ENCODE results near the gene USP40.

USP40 gene

GRCh38 chr2:233531955-233532354, 34.6 kb downstream of the USP40 start:
- Histone ChIP-seq H3K36me3 (ENCODE audit: control insufficient read depth, insufficient read depth, low read length) (no peaks in the 10 kb centered on the region), H3K9ac (no peak overlapping the region), H3K9me3 (ENCODE audit: control insufficient read depth, low read length) (no peaks in the 10 kb centered on the region), H3K4me1 (no peaks in the 10 kb centered on the region), H3K27ac (no peak overlapping the region), H2AFZ (no peak overlapping the region), H3K27me3 (ENCODE audit: control insufficient read depth, insufficient read depth, low read length) (no peaks in the 10 kb centered on the region), H3K4me2 (ENCODE audit: low read length) (no peak overlapping the region), H3K79me2 (no peaks in the 10 kb centered on the region), H3K4me3 (ENCODE audit: low read depth, low read length) (no peak overlapping the region)
- TF ChIP-seq, protein P1, sequence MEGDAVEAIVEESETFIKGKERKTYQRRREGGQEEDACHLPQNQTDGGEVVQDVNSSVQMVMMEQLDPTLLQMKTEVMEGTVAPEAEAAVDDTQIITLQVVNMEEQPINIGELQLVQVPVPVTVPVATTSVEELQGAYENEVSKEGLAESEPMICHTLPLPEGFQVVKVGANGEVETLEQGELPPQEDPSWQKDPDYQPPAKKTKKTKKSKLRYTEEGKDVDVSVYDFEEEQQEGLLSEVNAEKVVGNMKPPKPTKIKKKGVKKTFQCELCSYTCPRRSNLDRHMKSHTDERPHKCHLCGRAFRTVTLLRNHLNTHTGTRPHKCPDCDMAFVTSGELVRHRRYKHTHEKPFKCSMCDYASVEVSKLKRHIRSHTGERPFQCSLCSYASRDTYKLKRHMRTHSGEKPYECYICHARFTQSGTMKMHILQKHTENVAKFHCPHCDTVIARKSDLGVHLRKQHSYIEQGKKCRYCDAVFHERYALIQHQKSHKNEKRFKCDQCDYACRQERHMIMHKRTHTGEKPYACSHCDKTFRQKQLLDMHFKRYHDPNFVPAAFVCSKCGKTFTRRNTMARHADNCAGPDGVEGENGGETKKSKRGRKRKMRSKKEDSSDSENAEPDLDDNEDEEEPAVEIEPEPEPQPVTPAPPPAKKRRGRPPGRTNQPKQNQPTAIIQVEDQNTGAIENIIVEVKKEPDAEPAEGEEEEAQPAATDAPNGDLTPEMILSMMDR (IDR thresholded peaks at IDR 0.05), result no peak

DNA sequence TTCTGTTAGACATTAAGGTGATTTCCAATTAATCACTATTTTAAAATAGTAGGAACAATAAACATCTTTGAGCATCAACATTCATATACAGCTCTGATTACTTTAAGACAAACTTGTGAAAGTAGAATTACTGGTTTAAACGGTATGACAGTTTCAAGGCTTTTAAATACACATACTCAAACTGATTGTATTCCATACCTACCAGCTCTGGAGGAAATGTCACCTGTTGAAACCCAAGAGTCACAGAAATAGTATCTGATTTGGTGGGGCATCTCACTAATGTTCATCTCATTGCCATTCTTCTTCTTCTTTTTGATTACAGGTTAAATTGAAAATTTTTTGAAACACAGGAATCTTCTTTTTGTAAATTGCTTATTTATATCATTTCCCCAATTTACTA, 36.2 kb downstream of the USP40 start:
- Histone ChIP-seq H3K27me3 (ENCODE audit: control insufficient read depth, insufficient read depth, low read length) (no peaks in the 10 kb centered on the region), H3K79me2 (no peaks in the 10 kb centered on the region)

DNA sequence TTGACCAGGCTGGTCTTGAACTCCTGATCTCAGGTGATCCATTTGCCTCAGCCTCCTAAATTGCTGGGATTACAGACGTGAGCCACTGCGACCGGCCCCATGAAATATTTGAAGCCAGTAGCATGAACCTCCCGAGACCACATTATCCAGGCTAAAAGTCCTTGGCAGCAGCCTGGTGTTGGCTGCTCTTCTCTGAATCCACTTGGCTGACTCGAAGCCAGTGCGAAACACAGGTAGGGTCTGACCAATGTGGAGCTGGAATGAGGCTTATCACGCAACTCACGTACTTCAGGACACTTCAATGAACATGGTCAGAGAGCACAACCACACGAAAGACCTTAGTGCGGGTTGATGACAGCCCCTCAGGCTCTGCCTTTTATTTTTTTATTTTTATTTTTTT, 38.4 kb downstream of the USP40 start:
- no peaks in the 10 kb centered on the region for H3K27me3 ChIP-seq (ENCODE audit: control insufficient read depth, insufficient read depth, low read length)
- H3K79me2 ChIP-seq, result no peaks in the 10 kb centered on the region
- no peaks in the 10 kb centered on the region for H3K36me3 ChIP-seq (ENCODE audit: control insufficient read depth, insufficient read depth, low read length)
- no peak overlapping the region for H2AFZ ChIP-seq
- no peak overlapping the region for H3K27ac ChIP-seq
- no peak overlapping the region for H3K4me2 ChIP-seq (ENCODE audit: low read length)
- no peaks in the 10 kb centered on the region for H3K9me3 ChIP-seq (ENCODE audit: control insufficient read depth, low read length)
- no peak overlapping the region for H3K9ac ChIP-seq
- H3K4me1 ChIP-seq, result no peaks in the 10 kb centered on the region
- TF ChIP-seq, protein P1 (IDR thresholded peaks at IDR 0.05), result no peak
- no peak overlapping the region for H3K4me3 ChIP-seq (ENCODE audit: low read depth, low read length)

More for the DNA sequence above, 36.2 kb downstream of the USP40 start:
- Histone ChIP-seq H3K36me3 (ENCODE audit: control insufficient read depth, insufficient read depth, low read length) (no peaks in the 10 kb centered on the region), H3K9ac (no peak overlapping the region), H3K4me3 (ENCODE audit: low read depth, low read length) (no peak overlapping the region), H3K4me2 (ENCODE audit: low read length) (no peak overlapping the region), H3K27ac (no peak overlapping the region), H2AFZ (no peak overlapping the region), H3K4me1 (no peaks in the 10 kb centered on the region), H3K9me3 (ENCODE audit: control insufficient read depth, low read length) (no peaks in the 10 kb centered on the region)
- TF ChIP-seq, protein P1 (IDR thresholded peaks at IDR 0.05), result no peak

GRCh38 chr2:233525791-233526190, 40.8 kb downstream of the USP40 start:
- H2AFZ ChIP-seq, result no peak overlapping the region
- no peak overlapping the region for H3K4me3 ChIP-seq (ENCODE audit: low read depth, low read length)
- TF ChIP-seq, protein P1 (IDR thresholded peaks at IDR 0.05), result no peak
- no peak overlapping the region for H3K9ac ChIP-seq
- no peak overlapping the region for H3K4me2 ChIP-seq (ENCODE audit: low read length)
- H3K27me3 ChIP-seq (ENCODE audit: control insufficient read depth, insufficient read depth, low read length), result no peaks in the 10 kb centered on the region
- H3K27ac ChIP-seq, result no peak overlapping the region
- no peaks in the 10 kb centered on the region for H3K79me2 ChIP-seq
- H3K9me3 ChIP-seq (ENCODE audit: control insufficient read depth, low read length), result no peaks in the 10 kb centered on the region
- H3K36me3 ChIP-seq (ENCODE audit: control insufficient read depth, insufficient read depth, low read length), result no peaks in the 10 kb centered on the region
- no peaks in the 10 kb centered on the region for H3K4me1 ChIP-seq

DNA sequence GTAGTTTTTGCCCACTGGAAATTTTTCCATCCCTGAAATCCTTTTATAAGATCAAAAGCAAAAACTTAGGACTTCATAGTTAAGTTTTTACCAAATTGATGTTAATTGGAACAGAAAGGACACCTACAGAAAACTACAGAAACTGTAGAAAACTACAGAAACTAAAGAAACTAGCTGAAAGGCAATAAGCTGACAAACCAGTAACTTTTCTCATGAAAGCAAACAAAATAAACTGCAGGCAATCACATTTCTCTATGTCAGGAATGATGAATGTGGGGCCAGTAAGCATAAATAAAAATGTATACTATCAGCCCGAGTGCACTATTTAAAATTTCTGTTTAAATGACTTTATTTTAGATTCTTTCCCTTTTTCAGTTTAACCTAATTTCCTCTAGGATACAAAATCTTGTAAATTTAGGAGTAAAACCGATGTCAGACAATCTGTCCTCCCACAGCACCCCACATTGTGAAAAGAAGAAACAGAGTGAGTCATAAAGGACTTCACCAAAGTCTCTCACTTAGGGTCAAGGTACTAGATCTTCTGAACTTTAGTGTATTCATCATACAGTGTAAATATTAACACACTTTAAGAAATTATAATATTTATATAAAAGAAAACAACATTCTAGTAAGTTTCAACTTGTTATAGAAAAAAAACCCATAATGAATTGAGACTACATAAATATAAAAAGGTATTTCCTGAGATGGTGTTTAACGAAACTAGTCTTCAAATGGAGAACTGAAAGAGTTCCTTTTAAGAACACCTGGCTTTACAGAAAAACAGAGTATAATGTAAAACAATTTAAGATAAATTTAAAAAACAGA, 46.6 kb downstream of the USP40 start:
- H3K79me2 ChIP-seq, result no peaks in the 10 kb centered on the region
- no peak overlapping the region for H2AFZ ChIP-seq
- H3K9ac ChIP-seq, result no peak overlapping the region
- H3K27me3 ChIP-seq (ENCODE audit: control insufficient read depth, insufficient read depth, low read length), result no peaks in the 10 kb centered on the region
- H3K27ac ChIP-seq, result no peak overlapping the region
- no peaks in the 10 kb centered on the region for H3K4me1 ChIP-seq
- H3K9me3 ChIP-seq (ENCODE audit: control insufficient read depth, low read length), result no peaks in the 10 kb centered on the region
- no peak overlapping the region for H3K4me3 ChIP-seq (ENCODE audit: low read depth, low read length)
- H3K4me2 ChIP-seq (ENCODE audit: low read length), result no peak overlapping the region
- TF ChIP-seq, protein P1 (IDR thresholded peaks at IDR 0.05), result no peak
- H3K36me3 ChIP-seq (ENCODE audit: control insufficient read depth, insufficient read depth, low read length), result no peaks in the 10 kb centered on the region
